GM12878 (cell line): Measurements from ENCODE around the gene ZNF429. TPM values are rescaled to one million over a fixed set of nuclear protein-coding genes. Genes with fewer than 3 reads are reported as not detected.

Experiments
- ATAC-seq: fragments of 200-7000 bp; cut with Tn5 transposase; 3 replicates; pipeline ENCODE4 v1.9.1; 2020; ENCODE audit warnings: mild to moderate bottlenecking, moderate library complexity
- BruUV-seq: library from RNA; stranded (reverse); fragments of 400-500 nt; replicated peaks from 2 replicates; lab custom pipeline; 2021; lab: Mats Ljungman, UMichigan
- CTCF ChIA-PET: fragments of 300-600 bp; sonication (Branson Sonifier 250); formaldehyde crosslinking; extraction: SDS; loops from one replicate; lab custom pipeline; 2021; ENCODE audit warnings: inconsistent platforms; lab: Yijun Ruan, JAX
- POLR2A ChIA-PET: fragments of 350-600 bp; formaldehyde crosslinking; extraction: SDS; loops from one replicate; lab custom pipeline; 2021; ENCODE audit warnings: inconsistent platforms; lab: Charles Lee
- RAD21 ChIA-PET: fragments of 300-600 bp; sonication (Branson Sonifier 250); formaldehyde crosslinking; loops from one replicate; lab custom pipeline; 2023; ENCODE audit warnings: antibody characterized with exemption; ENCODE audit not compliant: unreplicated experiment; lab: Charles Lee
- SMC1A ChIA-PET: fragments of 300-600 bp; sonication (Branson Sonifier 250); formaldehyde crosslinking; loops from one replicate; lab custom pipeline; 2023; ENCODE audit not compliant: unreplicated experiment, uncharacterized antibody; lab: Charles Lee
- DNase-seq: peaks from one replicate; pipeline ENCODE4 v3.0.0-alpha.2; 2011; ENCODE audit warnings: low read depth, low spot score
- FAIRE-seq: peaks from 3 replicates; lab custom pipeline; 2011; peaks lifted over from hg19 to GRCh38; lab: Jason Lieb, UNC
- H2AFZ ChIP-seq: 2 replicates; pipeline ENCODE4 v1.6.0; 2011; ENCODE audit warnings: low read depth, low read length, control low read depth; ENCODE audit not compliant: control insufficient read depth
- H3K27ac ChIP-seq: 2 replicates; pipeline ENCODE4 v1.5.1; 2011; ENCODE audit warnings: control low read depth; ENCODE audit not compliant: control insufficient read depth, insufficient read depth
- H3K27me3 ChIP-seq, 2 experiments: replicated peaks in 1 of 2; 2 replicates each; pipeline versions ENCODE4 v1.6.0 to v1.6.1; 2011; ENCODE audit warnings: low read length in 1 of 2; ENCODE audit not compliant: control insufficient read depth in 2 of 2, insufficient read depth in 2 of 2
- H3K36me3 ChIP-seq, 2 experiments: 2 replicates each; pipeline ENCODE4 v1.5.1; 2011; ENCODE audit warnings: low read length in 1 of 2; ENCODE audit not compliant: control insufficient read depth in 2 of 2, insufficient read depth in 2 of 2
- H3K4me1 ChIP-seq: 2 replicates; pipeline ENCODE4 v1.6.1; 2011; ENCODE audit warnings: mild to moderate bottlenecking, low read length, moderate library complexity, mixed read lengths; ENCODE audit not compliant: control insufficient read depth, insufficient read depth
- H3K4me2 ChIP-seq: 2 replicates; pipeline ENCODE4 v1.6.0; 2011; ENCODE audit warnings: control low read depth; ENCODE audit not compliant: control insufficient read depth, insufficient read depth
- H3K4me3 ChIP-seq: fragments of 200-600 bp; sonication (generic); 2 replicates; pipeline ENCODE4 v1.5.1; 2016
- H3K79me2 ChIP-seq: 2 replicates; pipeline ENCODE4 v1.6.0; 2011; ENCODE audit warnings: low read length; ENCODE audit not compliant: control insufficient read depth, insufficient read depth
- H3K9ac ChIP-seq: 2 replicates; pipeline ENCODE4 v1.8.0; 2011; ENCODE audit warnings: low read length, control low read depth, mixed read lengths; ENCODE audit not compliant: control insufficient read depth, insufficient read depth
- H3K9me3 ChIP-seq: replicated peaks from 3 replicates; pipeline ENCODE4 v1.5.1; 2011; ENCODE audit warnings: mild to moderate bottlenecking, low read length; ENCODE audit not compliant: control insufficient read depth, insufficient read depth
- H4K20me1 ChIP-seq: 2 replicates; pipeline ENCODE4 v1.6.0; 2011; ENCODE audit not compliant: control insufficient read depth, insufficient read depth
- CBX5 ChIP-seq: sonication (generic); IDR thresholded peaks from 2 replicates; pipeline ENCODE4 v1.6.1; 2016; ENCODE audit warnings: low read depth, moderate library complexity, mild to moderate bottlenecking, inconsistent platforms
- CHD4 ChIP-seq: fragments of 200-600 bp; sonication (generic); IDR thresholded peaks from 2 replicates; pipeline ENCODE4 v1.6.1; 2016; ENCODE audit warnings: mild to moderate bottlenecking
- FOS ChIP-seq: IDR thresholded peaks from 3 replicates; pipeline ENCODE4 v1.6.1; 2011; ENCODE audit warnings: borderline replicate concordance; ENCODE audit not compliant: insufficient read length; ENCODE audit errors: extremely low read depth
- HDGF ChIP-seq: fragments of 450-650 bp; IDR thresholded peaks from 2 replicates; pipeline ENCODE4 v1.6.1; 2016; ENCODE audit warnings: antibody characterized with exemption
- KDM1A ChIP-seq: fragments of 200-600 bp; sonication (generic); IDR thresholded peaks from 2 replicates; pipeline ENCODE4 v1.6.1; 2016; ENCODE audit warnings: borderline replicate concordance
- KLF5 ChIP-seq: fragments of 450-650 bp; IDR thresholded peaks from 2 replicates; pipeline ENCODE4 v1.6.1; 2014; ENCODE audit warnings: mild to moderate bottlenecking; ENCODE audit not compliant: partially characterized antibody
- MTA2 ChIP-seq: fragments of 450-650 bp; IDR thresholded peaks from 2 replicates; pipeline ENCODE4 v1.6.1; 2016; ENCODE audit warnings: low read depth, mild to moderate bottlenecking, moderate library complexity
- NR2C1 ChIP-seq: fragments of 450-650 bp; IDR thresholded peaks from 2 replicates; pipeline ENCODE4 v1.6.1; 2017; ENCODE audit warnings: antibody characterized with exemption, mild to moderate bottlenecking, moderate library complexity
- NR2F1 ChIP-seq: fragments of 450-650 bp; conservative IDR thresholded peaks from 2 replicates; pipeline ENCODE4 v1.6.1; 2017; ENCODE audit warnings: mild to moderate bottlenecking
- SREBF2 ChIP-seq: IDR thresholded peaks from 2 replicates; pipeline ENCODE4 v1.6.1; 2012; ENCODE audit warnings: mild to moderate bottlenecking, low read length
- TARDBP ChIP-seq: IDR thresholded peaks from 2 replicates; pipeline ENCODE4 v1.6.1; 2016; ENCODE audit warnings: borderline replicate concordance
- TBL1XR1 ChIP-seq: IDR thresholded peaks from 2 replicates; pipeline ENCODE4 v1.6.1; 2012; ENCODE audit warnings: low read depth, low read length, improper control_type of control experiment
- YBX1 ChIP-seq: fragments of 450-650 bp; IDR thresholded peaks from 2 replicates; pipeline ENCODE4 v1.6.1; 2016; ENCODE audit warnings: antibody characterized with exemption
- ZNF207 ChIP-seq: fragments of 450-650 bp; IDR thresholded peaks from 2 replicates; pipeline ENCODE4 v1.6.1; 2014; ENCODE audit warnings: antibody characterized with exemption, mild to moderate bottlenecking, borderline replicate concordance
- ZNF274 ChIP-seq: IDR thresholded peaks from one replicate; pipeline ENCODE4 v1.8.0; 2011; ENCODE audit not compliant: insufficient read length, insufficient read depth
- WGBS: methylation state at CpG from one replicate; pipeline ENCODE4 v1.1.6; 2016; ENCODE audit warnings: low lambda C conversion rate; ENCODE audit not compliant: insufficient replicate concordance, insufficient coverage; ENCODE audit errors: missing lambda C conversion rate; 5-methylcytosine and 5-hydroxymethylcytosine counted together
- in situ Hi-C: fragments of 300-500 bp; cut with MboI; formaldehyde crosslinking; loops from 9 replicates; pipeline ENCODE4 v1.14.3; 2018; ENCODE audit warnings: mixed read lengths
- intact Hi-C: fragments of 100-400 bp; cut with micrococcal nuclease; formaldehyde crosslinking; loops from one replicate; pipeline ENCODE4 v1.14.2; 2022; ENCODE audit not compliant: unreplicated experiment
- polyA plus RNA-seq, 11 experiments: library from polyadenylated mRNA; depleted of rRNA in 4 of 11; unstranded in 6 of 11; stranded (reverse) in 5 of 11; fragments of >200 nt; fragmentation: Nextera tagmentation in 4 of 11; fragmentation: Illumina TruSeq in 1 of 11; extraction: Ambion mirVana in 4 of 11; extraction: Trizol in 1 of 11; gene quantifications; 1 replicate in 1 of 11; 2 replicates in 10 of 11; pipeline versions ENCODE4 v1.2.1 to v1.2.3, GENCODE V29; 2011 to 2016; ENCODE audit warnings: inconsistent platforms in 2 of 11, missing spikeins in 2 of 11, low read depth in 1 of 11
- total RNA-seq, 4 experiments: library from RNA; depleted of rRNA in 3 of 4; stranded (reverse); fragments of >200 nt in 3 of 4; fragmentation: Illumina TruSeq in 1 of 4; extraction: Trizol in 1 of 4; gene quantifications; 2 replicates each; pipeline versions ENCODE4 v1.2.1 to v1.2.3, GENCODE V29; 2013 to 2021
- TF ChIP-seq, protein P1 (sequence below): fragments of 450-650 bp; IDR thresholded peaks from 2 replicates; pipeline ENCODE4 v1.6.1; 2017; ENCODE audit warnings: mild to moderate bottlenecking, moderate library complexity
- TF ChIP-seq, protein P2 (sequence below): IDR thresholded peaks from 2 replicates; pipeline ENCODE4 v1.6.1; 2012; ENCODE audit warnings: low read depth, low read length, improper control_type of control experiment
- TF ChIP-seq, protein P3 (sequence below): IDR thresholded peaks from 2 replicates; pipeline ENCODE4 v1.6.1; 2011; ENCODE audit warnings: borderline replicate concordance, low read depth, mild to moderate bottlenecking, moderate library complexity, mixed read lengths, low read length; ENCODE audit not compliant: insufficient read depth; ENCODE audit errors: extremely low read length

The ZNF429 gene
- total and polyA plus RNA-seq, 10 of the 15 experiments (the other 5 are each of a cell fraction or from before 2014, with no cell fraction given): 1.4 to 4.3 (median 2.8) TPM

DNA sequence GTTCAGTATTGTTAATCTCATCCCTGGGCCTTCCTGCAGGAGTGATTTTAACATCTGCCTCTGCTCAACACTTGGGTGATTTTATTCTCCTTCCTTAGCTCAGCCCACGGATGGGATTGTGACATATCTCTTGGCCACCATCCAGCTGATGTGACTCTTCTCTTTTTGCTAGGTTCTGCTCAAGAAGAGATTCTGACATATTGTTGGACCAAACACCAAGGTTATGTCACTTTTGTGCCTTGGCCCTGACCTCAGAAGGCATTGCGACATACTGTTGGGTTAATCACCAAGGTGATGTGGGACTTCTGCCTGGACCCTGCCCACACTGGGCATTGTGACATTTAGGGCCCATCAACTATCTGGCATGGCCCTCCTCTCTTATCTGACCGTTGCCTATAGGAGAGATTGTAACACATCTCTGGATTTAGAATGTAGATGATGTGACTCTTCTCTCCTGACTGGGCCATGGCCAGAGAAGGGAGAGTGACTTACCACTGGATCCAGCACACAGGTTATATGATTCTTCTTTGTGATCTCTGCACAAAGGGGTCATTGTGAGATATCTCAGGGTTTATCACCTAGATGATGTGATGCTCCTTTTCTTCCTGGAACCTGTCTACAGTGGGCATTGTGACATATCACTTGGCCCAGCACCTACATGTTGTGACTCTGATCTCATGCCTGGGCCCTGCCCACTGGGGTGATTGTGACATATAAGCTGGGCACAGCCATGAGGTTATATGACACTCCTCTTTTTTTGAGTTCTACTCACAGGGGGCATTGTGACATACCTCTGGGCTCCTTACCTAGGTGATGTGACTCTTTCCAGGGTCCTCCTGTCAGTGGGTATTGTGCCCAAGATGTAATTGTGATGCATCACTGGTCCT, 88.8 kb downstream of the ZNF429 start (continued):
- TF ChIP-seq, protein P1, sequence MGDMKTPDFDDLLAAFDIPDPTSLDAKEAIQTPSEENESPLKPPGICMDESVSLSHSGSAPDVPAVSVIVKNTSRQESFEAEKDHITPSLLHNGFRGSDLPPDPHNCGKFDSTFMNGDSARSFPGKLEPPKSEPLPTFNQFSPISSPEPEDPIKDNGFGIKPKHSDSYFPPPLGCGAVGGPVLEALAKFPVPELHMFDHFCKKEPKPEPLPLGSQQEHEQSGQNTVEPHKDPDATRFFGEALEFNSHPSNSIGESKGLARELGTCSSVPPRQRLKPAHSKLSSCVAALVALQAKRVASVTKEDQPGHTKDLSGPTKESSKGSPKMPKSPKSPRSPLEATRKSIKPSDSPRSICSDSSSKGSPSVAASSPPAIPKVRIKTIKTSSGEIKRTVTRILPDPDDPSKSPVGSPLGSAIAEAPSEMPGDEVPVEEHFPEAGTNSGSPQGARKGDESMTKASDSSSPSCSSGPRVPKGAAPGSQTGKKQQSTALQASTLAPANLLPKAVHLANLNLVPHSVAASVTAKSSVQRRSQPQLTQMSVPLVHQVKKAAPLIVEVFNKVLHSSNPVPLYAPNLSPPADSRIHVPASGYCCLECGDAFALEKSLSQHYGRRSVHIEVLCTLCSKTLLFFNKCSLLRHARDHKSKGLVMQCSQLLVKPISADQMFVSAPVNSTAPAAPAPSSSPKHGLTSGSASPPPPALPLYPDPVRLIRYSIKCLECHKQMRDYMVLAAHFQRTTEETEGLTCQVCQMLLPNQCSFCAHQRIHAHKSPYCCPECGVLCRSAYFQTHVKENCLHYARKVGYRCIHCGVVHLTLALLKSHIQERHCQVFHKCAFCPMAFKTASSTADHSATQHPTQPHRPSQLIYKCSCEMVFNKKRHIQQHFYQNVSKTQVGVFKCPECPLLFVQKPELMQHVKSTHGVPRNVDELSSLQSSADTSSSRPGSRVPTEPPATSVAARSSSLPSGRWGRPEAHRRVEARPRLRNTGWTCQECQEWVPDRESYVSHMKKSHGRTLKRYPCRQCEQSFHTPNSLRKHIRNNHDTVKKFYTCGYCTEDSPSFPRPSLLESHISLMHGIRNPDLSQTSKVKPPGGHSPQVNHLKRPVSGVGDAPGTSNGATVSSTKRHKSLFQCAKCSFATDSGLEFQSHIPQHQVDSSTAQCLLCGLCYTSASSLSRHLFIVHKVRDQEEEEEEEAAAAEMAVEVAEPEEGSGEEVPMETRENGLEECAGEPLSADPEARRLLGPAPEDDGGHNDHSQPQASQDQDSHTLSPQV: no peak
- no peak for TF ChIP-seq ZNF274
- no peak for TF ChIP-seq HDGF
- no peak for TF ChIP-seq CBX5
- TF ChIP-seq TBL1XR1: no peak
- TF ChIP-seq NR2C1: no peak
- TF ChIP-seq, all 136 proteins: peak for 0

DNA sequence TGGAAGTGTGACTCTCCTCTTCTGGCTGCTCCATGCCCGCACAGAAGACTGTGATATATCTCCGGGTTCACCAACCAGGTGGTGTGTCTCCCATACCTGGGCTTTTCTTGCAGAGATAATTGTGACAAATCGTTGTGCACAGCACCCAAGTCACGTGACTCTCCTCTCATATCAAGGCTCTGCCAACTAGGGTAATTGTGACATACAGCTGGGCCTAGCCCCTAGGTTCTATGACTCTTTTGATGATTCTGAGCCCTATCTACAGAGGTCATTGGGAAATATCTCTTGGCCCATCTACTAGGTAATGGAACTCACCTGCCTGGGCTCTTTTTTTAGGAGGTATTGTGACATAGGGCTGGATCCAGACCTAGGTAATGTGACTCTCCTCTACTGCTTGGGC, 89.8 kb downstream of the ZNF429 start:
- RAD21 ChIA-PET: no interaction called here
- POLR2A ChIA-PET: no interaction called here
- Histone ChIP-seq H3K9ac (no peak overlapping the region), H4K20me1 (no peaks in the 10 kb centered on the region), H3K4me3 (no peak overlapping the region), H2AFZ (no peak overlapping the region), H3K4me2 (no peak overlapping the region), H3K36me3 (no peaks in the 10 kb centered on the region), H3K4me1 (no peaks in the 10 kb centered on the region), H3K27me3 (no peaks in the 10 kb centered on the region), H3K79me2 (no peaks in the 10 kb centered on the region), H3K9me3 (no peaks in the 10 kb centered on the region; the same call in 2 of the 3 replicates), H3K27ac (no peak overlapping the region)
- FAIRE-seq: no peak
- 8% methylated on average over 4 of the region's 4 CpGs for WGBS
- SMC1A ChIA-PET: no interaction called here
- intact Hi-C loops: no loop called here
- BruUV-seq: no TSS peak
- no peak for ATAC-seq
- DNase-seq: no peak
- in situ Hi-C loops: no loop called here
- CTCF ChIA-PET: no interaction called here
- TF ChIP-seq ZNF274 (no peak), ZNF207 (no peak), NR2F1 (no peak), YBX1 (no peak), KDM1A (no peak), FOS (no peak), MTA2 (no peak), CHD4 (no peak), KLF5 (no peak), TARDBP (no peak), SREBF2 (no peak)
- TF ChIP-seq, protein P2, sequence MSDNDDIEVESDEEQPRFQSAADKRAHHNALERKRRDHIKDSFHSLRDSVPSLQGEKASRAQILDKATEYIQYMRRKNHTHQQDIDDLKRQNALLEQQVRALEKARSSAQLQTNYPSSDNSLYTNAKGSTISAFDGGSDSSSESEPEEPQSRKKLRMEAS: no peak
- TF ChIP-seq, protein P3, sequence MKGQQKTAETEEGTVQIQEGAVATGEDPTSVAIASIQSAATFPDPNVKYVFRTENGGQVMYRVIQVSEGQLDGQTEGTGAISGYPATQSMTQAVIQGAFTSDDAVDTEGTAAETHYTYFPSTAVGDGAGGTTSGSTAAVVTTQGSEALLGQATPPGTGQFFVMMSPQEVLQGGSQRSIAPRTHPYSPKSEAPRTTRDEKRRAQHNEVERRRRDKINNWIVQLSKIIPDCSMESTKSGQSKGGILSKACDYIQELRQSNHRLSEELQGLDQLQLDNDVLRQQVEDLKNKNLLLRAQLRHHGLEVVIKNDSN: no peak
